Cardiac muscle cell (in vitro differentiated cells and primary cell): ENCODE results near the gene TNNT1. TPM values are rescaled to one million over a fixed set of nuclear protein-coding genes. Genes with fewer than 3 reads are reported as not detected.

Experiments
- DNase-seq, 2 donors: peaks; one replicate each; pipeline versions ENCODE4 v3.0.0 to v3.0.0-alpha.2; 2010 to 2017; ENCODE audit warnings: low read depth in 1 of 2, low spot score in 1 of 2
- H3K27ac ChIP-seq: fragments of 200-600 bp; sonication (generic); 2 replicates; pipeline ENCODE4 v1.5.1; 2016
- H3K27me3 ChIP-seq: fragments of 200-600 bp; sonication (generic); 2 replicates; pipeline ENCODE4 v1.6.0; 2016; ENCODE audit warnings: control low read depth
- H3K36me3 ChIP-seq: fragments of 200-600 bp; sonication (generic); 2 replicates; pipeline ENCODE4 v1.5.1; 2016; ENCODE audit warnings: control low read depth
- H3K4me1 ChIP-seq: fragments of 200-600 bp; sonication (generic); 2 replicates; pipeline ENCODE4 v1.8.1; 2017; ENCODE audit warnings: low read depth, mild to moderate bottlenecking, mixed run types
- H3K4me3 ChIP-seq: fragments of 200-600 bp; sonication (generic); 2 replicates; pipeline ENCODE4 v1.5.1; 2016; ENCODE audit warnings: mild to moderate bottlenecking
- H3K9me3 ChIP-seq: fragments of 200-600 bp; sonication (generic); 2 replicates; pipeline ENCODE4 v1.5.1; 2017; ENCODE audit warnings: low read depth, mild to moderate bottlenecking, control low read depth
- CTCF ChIP-seq: IDR thresholded peaks from 2 replicates; pipeline ENCODE4 v1.5.1; 2012; ENCODE audit warnings: low read depth, mild to moderate bottlenecking, low read length
- polyA plus RNA-seq: library from polyadenylated mRNA; unstranded; fragments of >200 nt; fragmentation: Nextera tagmentation; extraction: Ambion mirVana; gene quantifications from 2 replicates; pipeline ENCODE4 v1.2.1, GENCODE V29; 2016
- total RNA-seq: library from RNA; depleted of rRNA; stranded (reverse); fragments of >200 nt; gene quantifications from 2 replicates; pipeline ENCODE4 v1.2.3, GENCODE V29; 2016

Gene TNNT1
- total and polyA plus RNA-seq, 2 experiments from 2014 or later = 25.0 to 34.7 TPM

GRCh38 chr19:55178781-55179599 is 30.0 kb upstream of the TNNT1 start:
- Histone ChIP-seq H3K4me1 (no peaks in the 10 kb centered on the region), H3K27me3 (peaks cover 92% of the 10 kb centered on the region), H3K4me3 (peak overlapping the region; percentile 20), H3K36me3 (no peaks in the 10 kb centered on the region), H3K9me3 (no peaks in the 10 kb centered on the region), H3K27ac (no peak overlapping the region)
- no peak for TF ChIP-seq CTCF
- peak; percentile 63 to 88 for DNase-seq

GRCh38 chr19:55176076-55176475 is 27.1 kb upstream of the TNNT1 start:
- no peaks in the 10 kb centered on the region for H3K4me1 ChIP-seq
- H3K27me3 ChIP-seq = peaks cover 95% of the 10 kb centered on the region
- no peak overlapping the region for H3K4me3 ChIP-seq
- H3K36me3 ChIP-seq = no peaks in the 10 kb centered on the region
- TF ChIP-seq CTCF = no peak
- DNase-seq = no peak
- no peaks in the 10 kb centered on the region for H3K9me3 ChIP-seq
- H3K27ac ChIP-seq = no peak overlapping the region

GRCh38 chr19:55175117-55175867 is 26.3 kb upstream of the TNNT1 start:
- no peak overlapping the region for H3K4me3 ChIP-seq
- peaks cover 95% of the 10 kb centered on the region for H3K27me3 ChIP-seq
- H3K36me3 ChIP-seq = no peaks in the 10 kb centered on the region
- H3K4me1 ChIP-seq = no peaks in the 10 kb centered on the region
- H3K27ac ChIP-seq = no peak overlapping the region
- DNase-seq = no peak
- TF ChIP-seq CTCF = no peak
- H3K9me3 ChIP-seq = no peaks in the 10 kb centered on the region

- H3K9me3 ChIP-seq = no peaks in the 10 kb centered on the region
- no peak for DNase-seq
- TF ChIP-seq CTCF = no peak
- peaks cover 95% of the 10 kb centered on the region for H3K27me3 ChIP-seq
- H3K27ac ChIP-seq = no peak overlapping the region
- H3K36me3 ChIP-seq = no peaks in the 10 kb centered on the region
- no peak overlapping the region for H3K4me3 ChIP-seq
- no peaks in the 10 kb centered on the region for H3K4me1 ChIP-seq
These were observed 25.6 kb upstream of the TNNT1 start for GRCh38 chr19:55174425-55175116.

- DNase-seq = peak; percentile 50 to 83
- no peak for TF ChIP-seq CTCF
- H3K27ac ChIP-seq = no peak overlapping the region
- no peaks in the 10 kb centered on the region for H3K4me1 ChIP-seq
- H3K36me3 ChIP-seq = no peaks in the 10 kb centered on the region
- no peaks in the 10 kb centered on the region for H3K9me3 ChIP-seq
- peaks cover 96% of the 10 kb centered on the region for H3K27me3 ChIP-seq
- H3K4me3 ChIP-seq = peak overlapping the region; percentile 30
These were observed 24.9 kb upstream of the TNNT1 start for GRCh38 chr19:55173714-55174409.
